ENCODE results near the gene NCKAP5L.

NCKAP5L gene

DNA sequence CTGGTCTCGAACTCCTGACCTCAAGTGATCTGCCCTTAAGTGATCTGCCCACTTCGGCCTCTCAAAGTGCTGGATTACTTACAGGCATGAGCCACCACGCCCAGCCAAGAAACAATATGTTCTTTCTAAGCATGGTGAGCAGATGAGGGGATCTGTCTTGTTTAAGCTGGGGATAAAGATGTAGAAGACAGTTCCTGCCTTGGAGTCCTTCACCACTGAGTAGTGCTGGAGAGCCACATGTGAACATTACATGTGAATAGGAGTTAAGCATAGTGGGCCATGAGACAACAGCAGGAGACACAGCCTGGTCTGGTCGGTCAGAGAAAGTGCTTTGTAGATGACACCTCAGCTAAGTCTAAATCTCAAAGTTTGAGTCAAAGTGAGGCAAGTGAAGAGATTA, 60.9 kb downstream of the NCKAP5L start:
- no peak for DNase-seq
- no peak overlapping the region for H3K23ac ChIP-seq (ENCODE audit: low read length in 2 of 2)
- no peak overlapping the region for H3K4me3 ChIP-seq (ENCODE audit: insufficient read depth in 1 of 2, low read depth in 1 of 2, low read length in 2 of 2)
- no peak overlapping the region for H4K8ac ChIP-seq (ENCODE audit: low read length)
- no peak overlapping the region for H2BK15ac ChIP-seq (ENCODE audit: low read depth, poor library complexity, severe bottlenecking)
- H2BK120ac ChIP-seq (ENCODE audit: low read depth, low read length), result no peak overlapping the region
- H3K9me3 ChIP-seq (ENCODE audit: control insufficient read depth, low read length), result no peaks in the 10 kb centered on the region
- no peak overlapping the region for H3K9ac ChIP-seq (ENCODE audit: low read length)
- no peak overlapping the region for H2BK5ac ChIP-seq (ENCODE audit: low read depth, low read length, poor library complexity, severe bottlenecking)
- no peak overlapping the region for H2AK5ac ChIP-seq (ENCODE audit: low read length, severe bottlenecking)
- H2BK12ac ChIP-seq (ENCODE audit: low read length in 2 of 2), result no peak overlapping the region
- H2AFZ ChIP-seq (ENCODE audit: low read depth, low read length), result no peak overlapping the region
- H3K14ac ChIP-seq (ENCODE audit: low read length in 2 of 2), result no peak overlapping the region
- peaks cover 24 to 35% of the 10 kb centered on the region in 2 experiments for H3K36me3 ChIP-seq (ENCODE audit: control insufficient read depth in 1 of 2, insufficient read depth in 2 of 2, low read depth in 1 of 2, low read length in 2 of 2)
- no peak overlapping the region for H3K4me2 ChIP-seq (ENCODE audit: low read length, poor library complexity, severe bottlenecking)
- H3K4ac ChIP-seq (ENCODE audit: low read depth in 1 of 2, low read length in 2 of 2), result no peak overlapping the region
- no peaks in the 10 kb centered on the region for H3K4me1 ChIP-seq (ENCODE audit: control insufficient read depth, insufficient read depth, low read depth, low read length)
- no peak overlapping the region for H3K27ac ChIP-seq (ENCODE audit: low read length, poor library complexity, severe bottlenecking)
- H4K91ac ChIP-seq (ENCODE audit: low read length), result no peak overlapping the region
- H3K18ac ChIP-seq (ENCODE audit: low read depth in 1 of 2, low read length in 2 of 2), result no peak overlapping the region
- no peaks in the 10 kb centered on the region for H3K27me3 ChIP-seq (ENCODE audit: control insufficient read depth in 1 of 2, insufficient read depth in 1 of 2, low read length in 2 of 2)
- WGBS, result 86% methylated on average over 4 of the region's 4 CpGs
- H3K79me1 ChIP-seq (replicated peaks; ENCODE audit: low read length, poor library complexity, severe bottlenecking), result peaks cover 3% of the 10 kb centered on the region

DNA sequence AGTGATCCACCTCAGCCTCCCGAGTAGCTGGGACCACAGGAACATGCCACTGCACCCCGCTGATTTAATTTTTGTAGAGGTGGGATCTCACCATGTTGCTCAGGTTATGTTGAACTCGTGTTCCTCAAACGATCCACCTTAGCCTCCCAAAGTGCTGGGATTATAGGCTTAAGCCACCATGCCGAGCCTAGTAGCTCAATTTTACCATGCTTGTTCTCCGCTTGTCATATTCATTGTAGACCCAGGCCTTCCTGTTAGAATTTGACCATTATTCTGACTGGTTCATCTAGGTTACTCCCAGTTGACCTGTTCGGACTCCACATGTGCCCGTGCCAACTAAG, 62.1 kb downstream of the NCKAP5L start:
- Histone ChIP-seq H3K79me1 (replicated peaks; ENCODE audit: low read length, poor library complexity, severe bottlenecking) (peaks cover 6% of the 10 kb centered on the region), H3K23ac (ENCODE audit: low read length in 2 of 2) (no peak overlapping the region), H3K27me3 (ENCODE audit: control insufficient read depth in 1 of 2, insufficient read depth in 1 of 2, low read length in 2 of 2) (no peaks in the 10 kb centered on the region), H4K91ac (ENCODE audit: low read length) (no peak overlapping the region), H3K9me3 (ENCODE audit: control insufficient read depth, low read length) (no peaks in the 10 kb centered on the region), H3K4me1 (ENCODE audit: control insufficient read depth, insufficient read depth, low read depth, low read length) (no peaks in the 10 kb centered on the region), H2AFZ (ENCODE audit: low read depth, low read length) (no peak overlapping the region), H3K4ac (ENCODE audit: low read depth in 1 of 2, low read length in 2 of 2) (no peak overlapping the region), H2BK12ac (ENCODE audit: low read length in 2 of 2) (no peak overlapping the region), H2BK120ac (ENCODE audit: low read depth, low read length) (no peak overlapping the region), H3K4me3 (ENCODE audit: insufficient read depth in 1 of 2, low read depth in 1 of 2, low read length in 2 of 2) (no peak overlapping the region), H3K18ac (ENCODE audit: low read depth in 1 of 2, low read length in 2 of 2) (no peak overlapping the region), H3K14ac (ENCODE audit: low read length in 2 of 2) (no peak overlapping the region), H3K36me3 (ENCODE audit: control insufficient read depth in 1 of 2, insufficient read depth in 2 of 2, low read depth in 1 of 2, low read length in 2 of 2) (peaks cover 35 to 48% of the 10 kb centered on the region in 2 experiments), H3K27ac (ENCODE audit: low read length, poor library complexity, severe bottlenecking) (no peak overlapping the region), H3K4me2 (ENCODE audit: low read length, poor library complexity, severe bottlenecking) (no peak overlapping the region), H3K9ac (ENCODE audit: low read length) (no peak overlapping the region), H2BK5ac (ENCODE audit: low read depth, low read length, poor library complexity, severe bottlenecking) (no peak overlapping the region), H4K8ac (ENCODE audit: low read length) (no peak overlapping the region), H2AK5ac (ENCODE audit: low read length, severe bottlenecking) (no peak overlapping the region), H2BK15ac (ENCODE audit: low read depth, poor library complexity, severe bottlenecking) (no peak overlapping the region)
- DNase-seq, result no peak
- 96% methylated on average over 8 of the region's 8 CpGs for WGBS

DNA sequence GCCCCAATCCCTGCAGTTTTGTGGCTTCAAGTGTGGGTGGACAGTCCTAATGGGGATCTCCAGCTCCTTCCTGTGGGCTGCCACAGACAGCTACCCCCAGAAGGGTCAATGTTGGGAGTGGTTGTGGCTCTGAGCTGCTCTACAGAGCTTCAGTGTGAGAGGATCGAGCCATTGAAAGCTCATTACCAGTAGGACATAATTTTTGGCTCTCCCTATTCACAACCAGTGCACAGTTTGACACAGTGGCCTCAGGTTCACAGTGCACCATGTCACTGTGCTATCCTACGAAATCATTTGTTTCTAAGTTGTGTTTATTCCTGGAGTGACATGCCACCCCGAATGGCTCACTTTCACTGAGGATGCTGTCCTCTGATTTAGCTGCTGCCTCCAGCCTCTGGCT, 64.1 kb downstream of the NCKAP5L start:
- Histone ChIP-seq H3K4me1 (ENCODE audit: control insufficient read depth, insufficient read depth, low read depth, low read length) (no peaks in the 10 kb centered on the region), H3K27me3 (ENCODE audit: control insufficient read depth in 1 of 2, insufficient read depth in 1 of 2, low read length in 2 of 2) (no peaks in the 10 kb centered on the region), H3K23ac (ENCODE audit: low read length in 2 of 2) (no peak overlapping the region), H4K8ac (ENCODE audit: low read length) (no peak overlapping the region), H2BK15ac (ENCODE audit: low read depth, poor library complexity, severe bottlenecking) (no peak overlapping the region), H4K91ac (ENCODE audit: low read length) (no peak overlapping the region), H2BK5ac (ENCODE audit: low read depth, low read length, poor library complexity, severe bottlenecking) (no peak overlapping the region), H3K18ac (ENCODE audit: low read depth in 1 of 2, low read length in 2 of 2) (no peak overlapping the region), H2BK120ac (ENCODE audit: low read depth, low read length) (no peak overlapping the region), H2AFZ (ENCODE audit: low read depth, low read length) (no peak overlapping the region), H2BK12ac (ENCODE audit: low read length in 2 of 2) (no peak overlapping the region), H3K14ac (ENCODE audit: low read length in 2 of 2) (no peak overlapping the region), H3K79me1 (replicated peaks; ENCODE audit: low read length, poor library complexity, severe bottlenecking) (peaks cover 12% of the 10 kb centered on the region), H3K4me2 (ENCODE audit: low read length, poor library complexity, severe bottlenecking) (no peak overlapping the region), H3K4ac (ENCODE audit: low read depth in 1 of 2, low read length in 2 of 2) (no peak overlapping the region), H3K27ac (ENCODE audit: low read length, poor library complexity, severe bottlenecking) (no peak overlapping the region), H2AK5ac (ENCODE audit: low read length, severe bottlenecking) (no peak overlapping the region), H3K36me3 (ENCODE audit: control insufficient read depth in 1 of 2, insufficient read depth in 2 of 2, low read depth in 1 of 2, low read length in 2 of 2) (peaks cover 52 to 65% of the 10 kb centered on the region in 2 experiments), H3K9ac (ENCODE audit: low read length) (no peak overlapping the region), H3K4me3 (ENCODE audit: insufficient read depth in 1 of 2, low read depth in 1 of 2, low read length in 2 of 2) (no peak overlapping the region), H3K9me3 (ENCODE audit: control insufficient read depth, low read length) (no peaks in the 10 kb centered on the region)
- DNase-seq, result no peak
- 97% methylated on average over 3 of the region's 3 CpGs for WGBS

DNA sequence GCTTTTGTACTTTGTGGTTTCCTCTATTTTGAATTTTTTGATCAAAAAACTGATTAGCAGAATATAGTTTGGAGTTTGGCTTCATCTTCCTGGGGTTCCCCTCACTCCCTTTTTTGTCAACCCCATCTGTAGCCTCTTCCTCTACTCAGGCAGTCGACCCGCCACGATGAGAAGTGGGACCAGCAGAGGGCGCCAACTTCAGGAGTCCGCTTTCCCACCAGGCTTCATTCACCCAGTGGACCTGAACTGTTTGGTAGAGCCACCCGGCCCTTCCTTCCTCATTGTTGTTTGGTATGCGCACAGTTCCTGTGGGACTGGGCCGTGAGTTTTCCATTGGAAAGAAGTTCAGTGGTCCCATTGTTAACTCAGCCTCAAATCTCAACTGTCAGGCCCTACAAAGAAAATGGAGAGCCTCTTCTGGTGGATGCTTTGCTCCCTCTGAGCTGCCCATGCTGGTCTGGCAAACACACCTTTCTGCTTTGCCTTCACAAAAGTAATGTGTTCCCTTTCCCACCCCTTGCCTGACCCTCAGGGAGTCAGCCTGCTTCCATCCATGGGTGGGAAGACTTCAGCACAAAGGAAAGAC, 65.1 kb downstream of the NCKAP5L start:
- Histone ChIP-seq H3K14ac (ENCODE audit: low read length in 2 of 2) (no peak overlapping the region), H2BK15ac (ENCODE audit: low read depth, poor library complexity, severe bottlenecking) (no peak overlapping the region), H3K27ac (ENCODE audit: low read length, poor library complexity, severe bottlenecking) (no peak overlapping the region), H4K8ac (ENCODE audit: low read length) (no peak overlapping the region), H3K23ac (ENCODE audit: low read length in 2 of 2) (no peak overlapping the region), H3K18ac (ENCODE audit: low read depth in 1 of 2, low read length in 2 of 2) (no peak overlapping the region), H2BK120ac (ENCODE audit: low read depth, low read length) (no peak overlapping the region), H3K9me3 (ENCODE audit: control insufficient read depth, low read length) (no peaks in the 10 kb centered on the region), H2AK5ac (ENCODE audit: low read length, severe bottlenecking) (no peak overlapping the region), H3K79me1 (replicated peaks; ENCODE audit: low read length, poor library complexity, severe bottlenecking) (peaks cover 22% of the 10 kb centered on the region), H3K4me2 (ENCODE audit: low read length, poor library complexity, severe bottlenecking) (no peak overlapping the region), H2AFZ (ENCODE audit: low read depth, low read length) (no peak overlapping the region), H3K27me3 (ENCODE audit: control insufficient read depth in 1 of 2, insufficient read depth in 1 of 2, low read length in 2 of 2) (no peaks in the 10 kb centered on the region), H3K9ac (ENCODE audit: low read length) (no peak overlapping the region), H3K4me3 (ENCODE audit: insufficient read depth in 1 of 2, low read depth in 1 of 2, low read length in 2 of 2) (no peak overlapping the region), H3K4me1 (ENCODE audit: control insufficient read depth, insufficient read depth, low read depth, low read length) (no peaks in the 10 kb centered on the region), H4K91ac (ENCODE audit: low read length) (no peak overlapping the region), H2BK5ac (ENCODE audit: low read depth, low read length, poor library complexity, severe bottlenecking) (no peak overlapping the region), H3K4ac (ENCODE audit: low read depth in 1 of 2, low read length in 2 of 2) (no peak overlapping the region), H3K36me3 (ENCODE audit: control insufficient read depth in 1 of 2, insufficient read depth in 2 of 2, low read depth in 1 of 2, low read length in 2 of 2) (peaks cover 58 to 75% of the 10 kb centered on the region in 2 experiments), H2BK12ac (ENCODE audit: low read length in 2 of 2) (no peak overlapping the region)
- 63% methylated on average over 8 of the region's 8 CpGs for WGBS
- peak; percentile 64 for DNase-seq

All from mesenchymal stem cell (in vitro differentiated cells and primary cell).